GM15510 (cell line): ENCODE results near the gene PFN3.

ENCODE experiments used
- POLR2A ChIP-seq: IDR thresholded peaks from 3 replicates; pipeline ENCODE4 v1.6.1; 2011; ENCODE audit warnings: borderline replicate concordance; ENCODE audit not compliant: insufficient read length; ENCODE audit errors: extremely low read depth

Gene PFN3

DNA sequence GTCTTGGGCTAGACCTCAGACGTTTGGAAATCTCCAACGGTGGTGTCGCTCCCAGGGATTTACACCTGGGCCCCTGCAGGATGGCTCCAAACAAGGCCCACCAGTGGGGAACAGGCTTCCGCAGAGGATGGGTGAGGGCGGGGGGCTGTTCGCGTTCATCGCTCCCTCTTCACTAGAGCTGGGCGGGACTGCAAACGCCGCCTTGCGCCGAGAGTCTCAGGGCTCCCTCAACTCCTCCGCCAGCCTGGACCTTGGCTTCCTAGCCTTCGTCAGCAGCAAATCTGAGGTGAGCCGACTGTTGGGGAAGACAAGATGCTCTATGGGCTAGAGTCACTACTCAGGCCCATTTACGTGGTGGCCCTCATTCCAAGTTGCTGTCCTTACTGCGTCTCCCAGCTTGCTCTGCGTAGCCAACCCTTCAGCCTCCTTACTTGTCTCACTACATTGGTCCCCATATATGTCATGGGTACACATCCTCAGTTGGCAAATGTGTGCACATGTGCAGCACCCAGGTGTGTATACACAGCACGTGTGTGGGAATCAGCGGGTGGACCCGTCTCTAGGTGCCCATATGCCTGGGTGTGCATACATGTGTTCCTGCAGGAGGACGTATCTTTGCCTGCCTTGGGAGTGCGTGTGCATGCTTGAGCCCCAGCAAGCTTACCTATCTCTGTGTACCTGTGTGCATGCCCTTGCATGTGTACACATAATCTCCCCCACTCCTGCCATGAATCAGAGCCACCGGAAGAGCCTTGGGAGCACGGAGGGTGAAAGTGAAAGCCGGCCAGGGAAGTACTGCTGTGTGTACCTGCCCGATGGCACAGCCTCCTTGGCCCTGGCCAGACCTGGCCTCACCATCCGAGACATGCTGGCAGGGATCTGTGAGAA, 32.2 kb downstream of the PFN3 start:
- TF ChIP-seq POLR2A, result no peak

GRCh38 chr5:177367323-177367848, 33.1 kb downstream of the PFN3 start:
- TF ChIP-seq POLR2A, result no peak

GRCh38 chr5:177366528-177367322, 33.7 kb downstream of the PFN3 start:
- no peak for TF ChIP-seq POLR2A

- TF ChIP-seq POLR2A, result no peak
Measured at GRCh38 chr5:177365845-177366527, 34.5 kb downstream of the PFN3 start.

- TF ChIP-seq POLR2A, result no peak
Measured at GRCh38 chr5:177364159-177364962, 36.1 kb downstream of the PFN3 start.

- TF ChIP-seq POLR2A, result no peak
Measured at GRCh38 chr5:177363565-177363964, 36.9 kb downstream of the PFN3 start.

- peak; percentile 41 for TF ChIP-seq POLR2A
Measured at GRCh38 chr5:177362610-177363507, 37.6 kb downstream of the PFN3 start.

DNA sequence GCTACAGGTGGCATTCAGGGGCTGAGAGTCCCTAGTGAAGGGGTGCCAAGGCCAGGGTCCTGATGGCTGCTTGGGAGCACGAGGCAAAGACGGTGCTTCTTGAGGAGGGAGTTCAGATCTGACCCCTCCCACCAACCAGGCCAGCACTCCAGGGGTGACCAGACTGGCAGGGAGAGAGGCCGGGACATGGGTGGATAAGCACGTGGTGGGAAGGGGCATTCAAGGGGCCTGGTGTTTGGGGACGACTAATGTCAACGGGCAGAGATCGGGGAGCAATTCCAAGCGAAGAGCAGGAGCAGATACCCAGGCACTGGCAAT, 38.2 kb downstream of the PFN3 start:
- TF ChIP-seq POLR2A, result no peak

DNA sequence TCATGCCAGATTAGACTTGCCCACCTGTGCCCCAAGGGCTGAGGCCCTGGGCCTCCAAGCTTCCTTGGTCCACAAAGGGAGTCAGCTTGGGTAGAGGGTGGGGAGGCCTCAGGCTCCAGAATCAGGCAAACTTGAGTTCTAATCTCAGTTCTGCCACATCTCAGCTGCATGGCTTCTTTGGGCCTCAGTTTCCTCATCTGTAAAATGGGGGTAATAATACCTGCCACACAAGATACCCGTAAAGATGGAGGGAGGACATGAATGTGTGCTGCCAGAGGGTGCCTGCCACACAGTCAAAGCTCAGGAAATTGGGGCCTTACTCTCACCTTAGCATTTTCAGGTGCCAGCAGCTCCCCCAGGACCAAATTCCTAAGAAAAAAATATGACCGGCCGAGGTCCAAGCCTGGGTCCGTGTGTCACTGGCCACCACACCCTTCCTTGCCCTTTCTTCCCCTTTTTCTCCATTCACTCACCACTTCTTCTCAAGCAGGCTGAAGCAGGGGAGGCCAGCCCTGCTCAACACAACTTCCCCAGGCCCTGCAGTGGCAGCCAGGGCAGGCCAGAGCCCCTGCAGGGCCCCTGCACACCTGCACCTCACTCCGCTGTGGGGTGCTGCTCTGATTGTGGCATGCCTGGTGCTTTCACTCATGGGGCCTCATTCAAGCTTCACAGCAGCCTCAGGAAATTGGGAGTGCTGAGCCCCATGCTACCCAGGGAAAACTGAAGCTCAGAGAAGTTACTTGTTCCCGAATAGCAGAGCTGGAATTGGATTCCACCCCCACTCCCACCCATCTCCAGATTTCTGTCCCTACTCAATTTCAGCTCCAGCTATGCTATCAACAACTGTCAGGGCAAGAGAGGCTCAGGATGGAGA, 38.8 kb downstream of the PFN3 start:
- TF ChIP-seq POLR2A, result no peak

GRCh38 chr5:177359860-177360259, 40.6 kb downstream of the PFN3 start:
- no peak for TF ChIP-seq POLR2A

GRCh38 chr5:177359451-177359851, 41.0 kb downstream of the PFN3 start:
- no peak for TF ChIP-seq POLR2A

- TF ChIP-seq POLR2A, result no peak
Measured at GRCh38 chr5:177358370-177358819, 42.1 kb downstream of the PFN3 start.
